Nephron progenitor cell (in vitro differentiated cells): ENCODE data around the gene CHADL.

Experiments used
- DNase-seq: peaks from one replicate; pipeline ENCODE4 v3.0.0; 2021
- H3K27ac Mint-ChIP-seq: 2 replicates; pipeline ENCODE4 v1.8.0; 2021; ENCODE audit warnings: mild to moderate bottlenecking, moderate library complexity, mixed read lengths
- H3K27me3 Mint-ChIP-seq: 2 replicates; pipeline ENCODE4 v1.8.0; 2021; ENCODE audit warnings: mild to moderate bottlenecking, low read depth, mixed read lengths; ENCODE audit not compliant: poor library complexity
- H3K36me3 Mint-ChIP-seq: 2 replicates; pipeline ENCODE4 v1.8.0; 2021; ENCODE audit warnings: low read depth, mixed read lengths
- H3K4me1 Mint-ChIP-seq: 2 replicates; pipeline ENCODE4 v1.8.0; 2021; ENCODE audit warnings: mixed read lengths
- H3K4me3 Mint-ChIP-seq: 2 replicates; pipeline ENCODE4 v1.8.0; 2021; ENCODE audit warnings: mild to moderate bottlenecking, moderate library complexity, mixed read lengths
- H3K9me3 Mint-ChIP-seq: 2 replicates; pipeline ENCODE4 v1.8.0; 2021; ENCODE audit warnings: mild to moderate bottlenecking, moderate library complexity, mixed read lengths
- CTCF ChIP-seq: fragments of 200-600 bp; sonication (generic); IDR thresholded peaks from 2 replicates; pipeline ENCODE4 v1.5.0; 2021; ENCODE audit warnings: antibody characterized with exemption

The CHADL gene

GRCh38 chr22:41250127-41250526 lies 9.4 kb upstream of the CHADL start:
- no peaks in the 10 kb centered on the region for H3K9me3 Mint-ChIP-seq
- no peak for TF ChIP-seq CTCF
- no peaks in the 10 kb centered on the region for H3K4me1 Mint-ChIP-seq
- H3K27ac Mint-ChIP-seq: peak overlapping the region; percentile 57
- no peak overlapping the region for H3K4me3 Mint-ChIP-seq
- no peak for DNase-seq
- peaks cover 33% of the 10 kb centered on the region for H3K36me3 Mint-ChIP-seq
- peaks cover 7% of the 10 kb centered on the region for H3K27me3 Mint-ChIP-seq

- DNase-seq: no peak
- H3K27me3 Mint-ChIP-seq: peaks cover 5% of the 10 kb centered on the region
- no peaks in the 10 kb centered on the region for H3K9me3 Mint-ChIP-seq
- H3K27ac Mint-ChIP-seq: no peak overlapping the region
- peaks cover 29% of the 10 kb centered on the region for H3K36me3 Mint-ChIP-seq
- TF ChIP-seq CTCF: no peak
- no peak overlapping the region for H3K4me3 Mint-ChIP-seq
- no peaks in the 10 kb centered on the region for H3K4me1 Mint-ChIP-seq
These were observed 8.7 kb upstream of the CHADL start for GRCh38 chr22:41249442-41249841.

GRCh38 chr22:41248758-41249157 lies 8.0 kb upstream of the CHADL start:
- no peak overlapping the region for H3K27ac Mint-ChIP-seq
- TF ChIP-seq CTCF: no peak

GRCh38 chr22:41248314-41248713 lies 7.6 kb upstream of the CHADL start:
- no peaks in the 10 kb centered on the region for H3K4me1 Mint-ChIP-seq
- no peak for TF ChIP-seq CTCF
- no peak overlapping the region for H3K4me3 Mint-ChIP-seq
- no peaks in the 10 kb centered on the region for H3K9me3 Mint-ChIP-seq
- DNase-seq: no peak
- peaks cover 26% of the 10 kb centered on the region for H3K36me3 Mint-ChIP-seq
- peaks cover 5% of the 10 kb centered on the region for H3K27me3 Mint-ChIP-seq
- H3K27ac Mint-ChIP-seq: no peak overlapping the region

More at GRCh38 chr22:41248758-41249157, 8.0 kb upstream of the CHADL start:
- no peak overlapping the region for H3K4me3 Mint-ChIP-seq
- H3K27me3 Mint-ChIP-seq: peaks cover 5% of the 10 kb centered on the region
- H3K4me1 Mint-ChIP-seq: no peaks in the 10 kb centered on the region
- DNase-seq: no peak
- H3K9me3 Mint-ChIP-seq: no peaks in the 10 kb centered on the region
- H3K36me3 Mint-ChIP-seq: peaks cover 25% of the 10 kb centered on the region

GRCh38 chr22:41247703-41248102 lies 7.0 kb upstream of the CHADL start:
- H3K4me1 Mint-ChIP-seq: no peaks in the 10 kb centered on the region
- no peak for TF ChIP-seq CTCF
- H3K36me3 Mint-ChIP-seq: peaks cover 27% of the 10 kb centered on the region
- peaks cover 5% of the 10 kb centered on the region for H3K27me3 Mint-ChIP-seq
- no peaks in the 10 kb centered on the region for H3K9me3 Mint-ChIP-seq
- DNase-seq: no peak
- H3K27ac Mint-ChIP-seq: peak overlapping the region; percentile 64
- no peak overlapping the region for H3K4me3 Mint-ChIP-seq

- Mint-ChIP-seq H3K4me1 (no peaks in the 10 kb centered on the region), H3K9me3 (no peaks in the 10 kb centered on the region), H3K27me3 (peaks cover 5% of the 10 kb centered on the region), H3K36me3 (peaks cover 19% of the 10 kb centered on the region), H3K4me3 (no peak overlapping the region), H3K27ac (no peak overlapping the region)
- no peak for TF ChIP-seq CTCF
- DNase-seq: no peak
These were observed 5.3 kb upstream of the CHADL start for GRCh38 chr22:41245917-41246499.
